Neuronal stem cell (in vitro differentiated cells): Measurements from ENCODE around the gene CHCHD3.

Source experiments
- DNase-seq: peaks from one replicate; pipeline ENCODE4 v3.0.0-alpha.2; 2013; ENCODE audit warnings: low spot score
- H2AFZ ChIP-seq: one replicate; pipeline ENCODE4 v1.6.1; 2013; ENCODE audit warnings: mild to moderate bottlenecking, low read length, inconsistent platforms
- H2AK5ac ChIP-seq: 2 replicates; pipeline ENCODE4 v1.6.1; 2013; ENCODE audit warnings: low read depth, mild to moderate bottlenecking, inconsistent platforms, low read length, moderate library complexity, mixed read lengths
- H2BK120ac ChIP-seq: 2 replicates; pipeline ENCODE4 v1.6.1; 2013; ENCODE audit warnings: low read depth, mild to moderate bottlenecking, inconsistent platforms, low read length, moderate library complexity, mixed read lengths
- H2BK12ac ChIP-seq: one replicate; pipeline ENCODE4 v1.6.1; 2013; ENCODE audit warnings: low read length, inconsistent platforms
- H2BK15ac ChIP-seq: 2 replicates; pipeline ENCODE4 v1.6.1; 2013; ENCODE audit warnings: mild to moderate bottlenecking, low read length, inconsistent platforms, mixed read lengths
- H2BK5ac ChIP-seq: one replicate; pipeline ENCODE4 v1.6.1; 2013; ENCODE audit warnings: inconsistent platforms, mild to moderate bottlenecking, low read length, moderate library complexity
- H3K14ac ChIP-seq: one replicate; pipeline ENCODE4 v1.6.1; 2013; ENCODE audit warnings: low read length, inconsistent platforms
- H3K18ac ChIP-seq: 2 replicates; pipeline ENCODE4 v1.6.1; 2013; ENCODE audit warnings: low read length, inconsistent platforms
- H3K23ac ChIP-seq: 2 replicates; pipeline ENCODE4 v1.6.1; 2013; ENCODE audit warnings: low read depth, mild to moderate bottlenecking, mixed read lengths, low read length, inconsistent platforms; ENCODE audit not compliant: poor library complexity
- H3K27ac ChIP-seq: replicated peaks from 3 replicates; pipeline ENCODE4 v1.5.1; 2013; ENCODE audit warnings: low read length, inconsistent platforms
- H3K27me3 ChIP-seq, 3 experiments: 2 replicates each; pipeline ENCODE4 v1.6.1; 2013; ENCODE audit warnings: low read length in 3 of 3, mild to moderate bottlenecking in 2 of 3, inconsistent platforms in 1 of 3, low read depth in 1 of 3, mixed read lengths in 1 of 3, moderate library complexity in 1 of 3; ENCODE audit not compliant: control insufficient read depth in 3 of 3, insufficient read depth in 3 of 3
- H3K36me3 ChIP-seq, 2 donors: replicated peaks in 1 of 2; 2 replicates each; pipeline ENCODE4 v1.6.1; 2013; ENCODE audit warnings: low read length in 2 of 2; ENCODE audit not compliant: control insufficient read depth in 2 of 2, insufficient read depth in 2 of 2
- H3K4ac ChIP-seq: 2 replicates; pipeline ENCODE4 v1.6.1; 2013; ENCODE audit warnings: inconsistent platforms, mild to moderate bottlenecking, low read length, moderate library complexity
- H3K4me1 ChIP-seq, 2 donors: 1 replicate in 1 of 2; 2 replicates in 1 of 2; pipeline ENCODE4 v1.6.1; 2013; ENCODE audit warnings: low read length in 2 of 2, low read depth in 1 of 2; ENCODE audit not compliant: control insufficient read depth in 2 of 2, insufficient read depth in 1 of 2
- H3K4me2 ChIP-seq: one replicate; pipeline ENCODE4 v1.6.1; 2013; ENCODE audit warnings: mild to moderate bottlenecking, low read length, inconsistent platforms; ENCODE audit not compliant: insufficient read depth, poor library complexity, severe bottlenecking
- H3K4me3 ChIP-seq, 2 donors: 2 replicates each; pipeline ENCODE4 v1.5.1; 2013; ENCODE audit warnings: low read length in 2 of 2, mild to moderate bottlenecking in 2 of 2, inconsistent platforms in 1 of 2, moderate library complexity in 1 of 2
- H3K79me1 ChIP-seq: one replicate; pipeline ENCODE4 v1.6.1; 2013; ENCODE audit warnings: low read depth, mild to moderate bottlenecking, inconsistent platforms, low read length, moderate library complexity
- H3K9ac ChIP-seq: one replicate; pipeline ENCODE4 v1.6.1; 2013; ENCODE audit warnings: mild to moderate bottlenecking, low read depth, low read length, inconsistent platforms; ENCODE audit not compliant: poor library complexity
- H3K9me3 ChIP-seq, 2 donors: replicated peaks in 1 of 2; 2 replicates each; pipeline versions ENCODE3 to v1.6.1; 2013; ENCODE audit warnings: low read length in 2 of 2, mild to moderate bottlenecking in 2 of 2, inconsistent platforms in 1 of 2, low read depth in 1 of 2, mixed read lengths in 1 of 2, moderate library complexity in 1 of 2; ENCODE audit not compliant: control insufficient read depth in 2 of 2, insufficient read depth in 1 of 2
- H4K8ac ChIP-seq: one replicate; pipeline ENCODE4 v1.6.1; 2013; ENCODE audit warnings: low read depth, mild to moderate bottlenecking, inconsistent platforms, low read length, moderate library complexity
- H4K91ac ChIP-seq: one replicate; pipeline ENCODE4 v1.6.1; 2013; ENCODE audit warnings: low read length, low read depth, mild to moderate bottlenecking, inconsistent platforms; ENCODE audit not compliant: poor library complexity
- WGBS, 2 donors: extraction: QIAGEN DNeasy Blood & Tissue Kit; methylation state at CpG; one replicate each; pipeline ENCODE4 v1.1.7; 2013; ENCODE audit warnings: missing lambda C conversion rate in 2 of 2, mixed read lengths in 1 of 2; ENCODE audit not compliant: insufficient read length in 2 of 2, insufficient replicate concordance in 1 of 2; ENCODE audit errors: extremely low coverage in 2 of 2; 5-methylcytosine and 5-hydroxymethylcytosine counted together

The CHCHD3 gene

GRCh38 chr7:132828502-132828901 is 253.4 kb downstream of the CHCHD3 start:
- Histone ChIP-seq H3K4me2 (no peak overlapping the region), H3K14ac (no peak overlapping the region), H2AFZ (no peak overlapping the region), H2BK5ac (no peak overlapping the region), H3K4me3 (no peak overlapping the region), H4K8ac (no peak overlapping the region), H4K91ac (no peak overlapping the region), H3K4ac (no peak overlapping the region), H2BK12ac (no peak overlapping the region), H3K9ac (no peak overlapping the region), H3K27me3 (no peaks in the 10 kb centered on the region), H3K79me1 (no peaks in the 10 kb centered on the region), H2BK120ac (no peak overlapping the region), H3K4me1 (no peaks in the 10 kb centered on the region), H3K23ac (no peak overlapping the region), H2BK15ac (no peak overlapping the region), H3K9me3 (no peaks in the 10 kb centered on the region), H2AK5ac (no peak overlapping the region), H3K27ac (no peak overlapping the region), H3K36me3 (peaks cover 0 to 2% of the 10 kb centered on the region in 2 donors), H3K18ac (no peak overlapping the region)
- DNase-seq = no peak

DNA sequence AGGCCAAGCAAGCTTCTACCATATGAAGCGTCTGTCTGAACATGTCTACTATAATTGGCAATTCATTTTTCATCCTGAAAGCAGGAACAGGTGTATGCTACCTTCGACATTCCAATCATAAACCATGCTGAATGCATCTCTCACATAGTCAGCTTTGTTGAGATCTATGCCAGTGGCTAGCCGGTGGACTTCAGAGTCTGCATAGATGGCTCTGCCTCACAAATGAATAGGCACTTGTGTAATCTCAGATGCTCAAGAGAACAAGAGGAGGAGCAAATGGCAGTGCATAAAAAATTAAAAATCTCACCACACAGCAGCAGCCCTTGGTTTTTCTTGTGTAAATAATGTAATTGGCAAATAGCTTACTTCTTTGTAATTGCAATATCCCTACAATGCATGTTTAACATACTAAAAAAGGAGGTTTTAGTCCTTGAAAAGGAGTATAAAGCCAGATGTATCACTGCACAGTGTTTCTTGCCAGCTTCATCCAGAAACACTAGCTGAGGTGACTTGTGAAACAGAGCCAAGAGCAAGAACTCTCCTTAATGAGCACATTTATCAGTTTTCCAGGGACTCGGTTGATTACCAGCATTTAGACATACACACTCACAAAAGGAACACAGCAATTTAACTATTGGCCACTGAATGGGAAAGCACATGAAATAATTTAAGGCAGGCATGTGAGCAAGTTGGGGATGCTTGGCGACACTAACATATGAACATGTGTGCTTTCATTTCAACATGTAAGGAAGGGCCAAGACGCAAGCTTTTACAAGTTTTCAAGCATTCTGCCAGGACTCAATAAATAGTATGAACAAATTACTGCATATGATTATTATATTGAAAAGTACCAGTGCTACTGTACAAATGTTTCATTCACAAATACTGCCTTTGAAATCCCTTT is 255.7 kb downstream of the CHCHD3 start:
- H3K9ac ChIP-seq = no peak overlapping the region
- WGBS, 2 donors = no CpG with 5 or more reads among the region's 6 CpGs

GRCh38 chr7:132825222-132825621 is 256.7 kb downstream of the CHCHD3 start:
- WGBS, 2 donors = no CpG with 5 or more reads among the region's 2 CpGs
- H3K79me1 ChIP-seq = no peaks in the 10 kb centered on the region
- no peak overlapping the region for H4K91ac ChIP-seq
- H2BK120ac ChIP-seq = no peak overlapping the region
- H4K8ac ChIP-seq = no peak overlapping the region
- H3K23ac ChIP-seq = no peak overlapping the region
- H3K9ac ChIP-seq = no peak overlapping the region
- DNase-seq = no peak
- H3K27ac ChIP-seq = no peak overlapping the region
- H3K4ac ChIP-seq = no peak overlapping the region
- no peak overlapping the region for H2AFZ ChIP-seq
- peaks cover 0 to 2% of the 10 kb centered on the region in 2 donors for H3K36me3 ChIP-seq
- H3K9me3 ChIP-seq = no peaks in the 10 kb centered on the region
- H3K27me3 ChIP-seq = no peaks in the 10 kb centered on the region
- no peak overlapping the region for H2AK5ac ChIP-seq
- no peak overlapping the region for H2BK12ac ChIP-seq
- H2BK15ac ChIP-seq = no peak overlapping the region
- H3K4me3 ChIP-seq = no peak overlapping the region
- H3K14ac ChIP-seq = no peak overlapping the region
- no peak overlapping the region for H3K4me2 ChIP-seq
- H3K18ac ChIP-seq = no peak overlapping the region
- H3K4me1 ChIP-seq = no peaks in the 10 kb centered on the region
- H2BK5ac ChIP-seq = no peak overlapping the region

More for the DNA sequence above, 255.7 kb downstream of the CHCHD3 start:
- no peaks in the 10 kb centered on the region for H3K27me3 ChIP-seq
- no peak for DNase-seq
- H3K23ac ChIP-seq = no peak overlapping the region
- no peak overlapping the region for H2BK5ac ChIP-seq
- H2BK12ac ChIP-seq = no peak overlapping the region
- H4K91ac ChIP-seq = no peak overlapping the region
- H3K14ac ChIP-seq = no peak overlapping the region
- H2BK15ac ChIP-seq = no peak overlapping the region
- H3K36me3 ChIP-seq = peaks cover 0 to 2% of the 10 kb centered on the region in 2 donors
- H3K9me3 ChIP-seq = no peaks in the 10 kb centered on the region
- H3K4me1 ChIP-seq = no peaks in the 10 kb centered on the region
- H2BK120ac ChIP-seq = no peak overlapping the region
- H3K4ac ChIP-seq = no peak overlapping the region
- H3K79me1 ChIP-seq = no peaks in the 10 kb centered on the region
- no peak overlapping the region for H2AFZ ChIP-seq
- no peak overlapping the region for H3K27ac ChIP-seq
- H3K4me2 ChIP-seq = no peak overlapping the region
- H3K18ac ChIP-seq = no peak overlapping the region
- H2AK5ac ChIP-seq = no peak overlapping the region
- H3K4me3 ChIP-seq = no peak overlapping the region
- no peak overlapping the region for H4K8ac ChIP-seq

DNA sequence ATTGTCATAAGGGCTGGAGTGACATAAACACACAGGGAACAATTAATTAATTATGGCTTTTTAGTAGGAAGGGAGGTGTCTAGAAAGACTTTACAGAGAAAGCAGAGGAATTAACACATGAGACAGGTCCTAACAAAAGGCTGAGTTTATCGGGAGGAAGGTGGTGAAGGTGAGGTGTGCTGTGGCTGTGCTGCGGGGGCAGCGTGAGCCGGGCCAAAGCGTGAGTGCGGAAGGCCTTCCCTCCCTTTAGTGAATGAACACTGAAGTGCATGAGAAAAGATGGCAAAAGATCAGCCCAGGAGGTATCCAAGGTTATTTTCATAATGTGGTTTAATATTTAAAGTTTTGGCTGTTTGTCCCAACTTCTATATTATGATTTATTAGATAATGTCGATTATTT is 262.2 kb downstream of the CHCHD3 start:
- H2BK120ac ChIP-seq = no peak overlapping the region
- H2AK5ac ChIP-seq = no peak overlapping the region
- H3K4me2 ChIP-seq = no peak overlapping the region
- no peak overlapping the region for H3K27ac ChIP-seq
- H3K4me1 ChIP-seq = peaks cover 0 to 4% of the 10 kb centered on the region in 2 donors
- no peak overlapping the region for H3K4ac ChIP-seq
- no peak overlapping the region for H2AFZ ChIP-seq
- no peaks in the 10 kb centered on the region for H3K27me3 ChIP-seq
- H4K91ac ChIP-seq = no peak overlapping the region
- no peaks in the 10 kb centered on the region for H3K79me1 ChIP-seq
- no peak overlapping the region for H2BK12ac ChIP-seq
- no peak overlapping the region for H3K18ac ChIP-seq
- H3K23ac ChIP-seq = no peak overlapping the region
- no peak overlapping the region for H3K9ac ChIP-seq
- H4K8ac ChIP-seq = no peak overlapping the region
- no peak overlapping the region for H3K4me3 ChIP-seq
- no CpG with 5 or more reads among the region's 7 CpGs for WGBS, 2 donors
- no peak overlapping the region for H2BK5ac ChIP-seq
- H3K9me3 ChIP-seq = no peaks in the 10 kb centered on the region
- no peaks in the 10 kb centered on the region for H3K36me3 ChIP-seq
- no peak overlapping the region for H2BK15ac ChIP-seq
- DNase-seq = no peak
- H3K14ac ChIP-seq = no peak overlapping the region
